ENCODE results near the gene TTN. TPM values are rescaled to one million over a fixed set of nuclear protein-coding genes. Genes with fewer than 3 reads are reported as not detected.

Gene TTN
- total and polyA plus RNA-seq, 2 experiments from 2014 or later = 12.5 to 15.7 TPM

GRCh38 chr2:178650554-178650953 is 156.7 kb downstream of the TTN start (continued):
- TF ChIP-seq CTCF (conservative IDR thresholded peaks at IDR 0.05; ENCODE audit: low read depth in 2 of 2) = no peak
- TF ChIP-seq ZNF114 (CRISPR knock-in tag; IDR thresholded peaks at IDR 0.05) = no peak
- TF ChIP-seq STAT1 (IDR thresholded peaks at IDR 0.05; ENCODE audit: unreplicated experiment) = no peak
- TF ChIP-seq CREB1 (CRISPR knock-in tag; IDR thresholded peaks at IDR 0.05; ENCODE audit: low read depth) = no peak
- TF ChIP-seq JUNB (IDR thresholded peaks at IDR 0.05; ENCODE audit: unreplicated experiment) = no peak
- TF ChIP-seq ETS1 (IDR thresholded peaks at IDR 0.05) = no peak
- TF ChIP-seq REST (IDR thresholded peaks at IDR 0.05; ENCODE audit: unreplicated experiment) = no peak

GRCh38 chr2:178644919-178645318 is 162.3 kb downstream of the TTN start:
- Mint-ChIP-seq H3K4me3 (no peak overlapping the region), H3K4me1 (peaks cover 15% of the 10 kb centered on the region; the same call in 2 of the 3 replicates), H3K27ac (no peak overlapping the region), H3K27me3 (ENCODE audit: insufficient read depth, low read depth, poor library complexity) (no peaks in the 10 kb centered on the region), H3K9me3 (no peaks in the 10 kb centered on the region), H3K36me3 (ENCODE audit: low read depth) (no peaks in the 10 kb centered on the region)
- DNase-seq (ENCODE audit: low spot score) (no peak), ATAC-seq (no peak)
- H3K36me3 ChIP-seq (ENCODE audit: insufficient read depth) = no peaks in the 10 kb centered on the region
- no peaks in the 10 kb centered on the region for H3K79me2 ChIP-seq (replicated peaks; ENCODE audit: insufficient read depth)
- H3K4me2 ChIP-seq = no peak overlapping the region
- no peaks in the 10 kb centered on the region for H3K27me3 ChIP-seq (ENCODE audit: insufficient read depth)
- peaks cover 14% of the 10 kb centered on the region; the same call in 1 of the 2 replicates for H3K4me1 ChIP-seq (ENCODE audit: insufficient read depth)
- H3K9me2 ChIP-seq (ENCODE audit: insufficient read depth) = 0 out of 2 replicates have a peak, but pooled peaks cover 2% of the 10 kb centered on the region
- no peak overlapping the region for H3K4me3 ChIP-seq
- no peaks in the 10 kb centered on the region for H4K20me1 ChIP-seq (replicated peaks; ENCODE audit: insufficient read depth)
- no peak overlapping the region for H2AFZ ChIP-seq
- no peaks in the 10 kb centered on the region for H3F3A ChIP-seq (replicated peaks; ENCODE audit: low read depth)
- H3K27ac ChIP-seq (ENCODE audit: low read depth) = 0 out of 2 replicates have a peak overlapping the region, but pooled peaks have one; percentile 8
- no peak for TF ChIP-seq ETS1 (IDR thresholded peaks at IDR 0.05)
- TF ChIP-seq POLR2AphosphoS5 (IDR thresholded peaks at IDR 0.05; ENCODE audit: low read depth) = no peak
- no peak for TF ChIP-seq ZNF114 (CRISPR knock-in tag; IDR thresholded peaks at IDR 0.05)
- no peak for TF ChIP-seq STAT1 (IDR thresholded peaks at IDR 0.05; ENCODE audit: unreplicated experiment)
- no peak for TF ChIP-seq CTCF (conservative IDR thresholded peaks at IDR 0.05; ENCODE audit: low read depth in 2 of 2)
- TF ChIP-seq NANOG (IDR thresholded peaks at IDR 0.05; ENCODE audit: borderline replicate concordance) = no peak
- no peak for TF ChIP-seq ZNF331 (CRISPR knock-in tag; IDR thresholded peaks at IDR 0.05; ENCODE audit: low read depth)
